Endothelial cell of umbilical vein (primary cell): Measurements from ENCODE around the gene PROCR. TPM values are rescaled to one million over a fixed set of nuclear protein-coding genes. Genes with fewer than 3 reads are reported as not detected.

ENCODE experiments used
- BruUV-seq: library from RNA; stranded (reverse); fragments of 400-500 nt; replicated peaks from 2 replicates; lab custom pipeline; 2021; lab: Mats Ljungman, UMichigan
- CTCF ChIA-PET: fragments of 300-600, 350-600 bp; sonication (Branson Sonifier 250); formaldehyde crosslinking; loops from one replicate; lab custom pipeline; 2021; ENCODE audit warnings: antibody characterized with exemption, inconsistent platforms; lab: Charles Lee
- POLR2A ChIA-PET: fragments of 300-600, 350-600 bp; sonication (Branson Sonifier 250); formaldehyde crosslinking; loops from one replicate; lab custom pipeline; 2021; ENCODE audit warnings: antibody characterized with exemption, inconsistent platforms; lab: Charles Lee
- DNase-seq: peaks from one replicate; pipeline ENCODE4 v3.0.0-alpha.2; 2011; ENCODE audit warnings: low read depth, low spot score
- FAIRE-seq: peaks from 2 replicates; lab custom pipeline; 2011; peaks lifted over from hg19 to GRCh38; lab: Jason Lieb, UNC
- H2AFZ ChIP-seq: 2 replicates; pipeline ENCODE4 v1.6.0; 2012; ENCODE audit warnings: low read depth, low read length, control low read depth, inconsistent platforms
- H3K27ac ChIP-seq: 2 replicates; pipeline ENCODE4 v1.5.1; 2011; ENCODE audit warnings: low read depth, mild to moderate bottlenecking, control low read depth, low read length, moderate library complexity; ENCODE audit not compliant: insufficient read depth
- H3K27me3 ChIP-seq, 2 experiments: 2 replicates each; pipeline versions ENCODE4 v1.6.0 to v1.6.1; 2011; ENCODE audit warnings: low read length in 2 of 2, mixed read lengths in 1 of 2; ENCODE audit not compliant: control insufficient read depth in 2 of 2, insufficient read depth in 2 of 2
- H3K36me3 ChIP-seq, 2 experiments: 2 replicates in 1 of 2; 3 replicates in 1 of 2; pipeline ENCODE4 v1.5.1; 2011; ENCODE audit warnings: low read length in 2 of 2, mild to moderate bottlenecking in 1 of 2, moderate library complexity in 1 of 2; ENCODE audit not compliant: control insufficient read depth in 2 of 2, insufficient read depth in 2 of 2; ENCODE audit errors: extremely low read depth in 1 of 2
- H3K4me1 ChIP-seq: 3 replicates; pipeline ENCODE4 v1.5.1; 2011; ENCODE audit warnings: mild to moderate bottlenecking, low read length; ENCODE audit not compliant: control insufficient read depth, insufficient read depth; ENCODE audit errors: extremely low read depth
- H3K4me2 ChIP-seq: 2 replicates; pipeline ENCODE4 v1.6.1; 2011; ENCODE audit warnings: low read length, control low read depth, mixed read lengths; ENCODE audit not compliant: insufficient read depth
- H3K4me3 ChIP-seq, 3 experiments: fragments of 200-600 bp in 1 of 3; sonication (generic), shearing (Covaris generic) in 1 of 3; replicated peaks in 1 of 3; 2 replicates each; pipeline ENCODE4 v1.5.1; 2011 to 2016; ENCODE audit warnings: control low read depth in 3 of 3, low read length in 3 of 3, mild to moderate bottlenecking in 2 of 3, inconsistent platforms in 1 of 3, low read depth in 1 of 3, moderate library complexity in 1 of 3; ENCODE audit not compliant: insufficient read depth in 1 of 3
- H3K79me2 ChIP-seq: 2 replicates; pipeline ENCODE4 v1.6.0; 2012; ENCODE audit warnings: low read length, inconsistent platforms; ENCODE audit not compliant: control insufficient read depth, insufficient read depth
- H3K9ac ChIP-seq: replicated peaks from 2 replicates; pipeline ENCODE3; 2011; ENCODE audit warnings: low read length, control low read depth; ENCODE audit not compliant: insufficient read depth; ENCODE audit errors: extremely low read depth
- H3K9me1 ChIP-seq: replicated peaks from 3 replicates; pipeline ENCODE4 v1.6.0; 2011; ENCODE audit warnings: mild to moderate bottlenecking, low read length; ENCODE audit not compliant: control insufficient read depth, insufficient read depth; ENCODE audit errors: extremely low read depth
- H3K9me3 ChIP-seq: replicated peaks from 2 replicates; pipeline ENCODE4 v1.5.1; 2012; ENCODE audit warnings: low read length, inconsistent platforms; ENCODE audit not compliant: control insufficient read depth, insufficient read depth
- H4K20me1 ChIP-seq: replicated peaks from 2 replicates; pipeline ENCODE3; 2011; ENCODE audit warnings: mild to moderate bottlenecking, low read length; ENCODE audit not compliant: control insufficient read depth, insufficient read depth; ENCODE audit errors: extremely low read depth
- EZH2 ChIP-seq: IDR thresholded peaks from 2 replicates; pipeline ENCODE4 v1.6.1; 2012; ENCODE audit warnings: borderline replicate concordance, low read depth, mild to moderate bottlenecking, moderate library complexity, low read length, inconsistent platforms; ENCODE audit not compliant: severe bottlenecking
- GATA2 ChIP-seq: IDR thresholded peaks from 2 replicates; pipeline ENCODE4 v1.7.0; 2011; ENCODE audit warnings: low read depth, mild to moderate bottlenecking, moderate library complexity, mixed read lengths, low read length; ENCODE audit not compliant: insufficient read length, insufficient read depth
- JUN ChIP-seq: IDR thresholded peaks from 2 replicates; pipeline ENCODE4 v1.6.1; 2011; ENCODE audit warnings: borderline replicate concordance, low read depth; ENCODE audit not compliant: insufficient read length, insufficient read depth
- MYC ChIP-seq: IDR thresholded peaks from one replicate; pipeline ENCODE4 v1.6.1; 2011; ENCODE audit warnings: mild to moderate bottlenecking, low read depth, low read length
- POLR2A ChIP-seq: IDR thresholded peaks from 2 replicates; pipeline ENCODE4 v1.6.1; 2012; ENCODE audit warnings: low read depth, mild to moderate bottlenecking, control low read depth, low read length
- POLR2AphosphoS5 ChIP-seq: IDR thresholded peaks from 2 replicates; pipeline ENCODE4 v1.6.1; 2012; ENCODE audit warnings: low read depth, mild to moderate bottlenecking, control low read depth, low read length, moderate library complexity; ENCODE audit not compliant: insufficient read depth
- dilution Hi-C: fragments of 300-500 bp; cut with MboI; formaldehyde crosslinking; loops from one replicate; pipeline ENCODE4 v1.15.0; 2019; ENCODE audit warnings: low sequenced_read_pairs; ENCODE audit not compliant: extremely low pct_ligation_motif_present
- intact Hi-C: fragments of 100-400 bp; cut with micrococcal nuclease; formaldehyde crosslinking; loops from one replicate; pipeline ENCODE4 v1.10.0; 2022
- polyA plus RNA-seq, 4 experiments: library from polyadenylated mRNA; depleted of rRNA in 3 of 4; stranded (reverse) in 3 of 4; unstranded in 1 of 4; fragments of >200 nt; gene quantifications; 2 replicates each; pipeline versions ENCODE4 v1.2.1 to v1.2.3, GENCODE V29; 2011 to 2012; ENCODE audit warnings: missing spikeins in 1 of 4
- total RNA-seq: library from RNA; stranded (reverse); gene quantifications from 2 replicates; pipeline ENCODE4 v1.2.3, GENCODE V29; 2021
- TF ChIP-seq, protein P1 (sequence below): IDR thresholded peaks from 2 replicates; pipeline ENCODE4 v1.6.1; 2011; ENCODE audit not compliant: insufficient read depth, insufficient read length
- TF ChIP-seq, protein P2 (sequence below), 2 donors: IDR thresholded peaks; 1 replicate in 1 of 2; 2 replicates in 1 of 2; pipeline ENCODE4 v1.5.1; 2011; ENCODE audit warnings: low read length in 2 of 2, mild to moderate bottlenecking in 2 of 2, moderate library complexity in 2 of 2, control low read depth in 1 of 2, inconsistent platforms in 1 of 2, low read depth in 1 of 2; ENCODE audit not compliant: insufficient read depth in 1 of 2; ENCODE audit errors: extremely low read depth in 1 of 2

The PROCR gene
- total and polyA plus RNA-seq, 2 donors (not counting 3 experiments of a cell fraction or from before 2014, with no cell fraction given) = 251 to 376 TPM

DNA sequence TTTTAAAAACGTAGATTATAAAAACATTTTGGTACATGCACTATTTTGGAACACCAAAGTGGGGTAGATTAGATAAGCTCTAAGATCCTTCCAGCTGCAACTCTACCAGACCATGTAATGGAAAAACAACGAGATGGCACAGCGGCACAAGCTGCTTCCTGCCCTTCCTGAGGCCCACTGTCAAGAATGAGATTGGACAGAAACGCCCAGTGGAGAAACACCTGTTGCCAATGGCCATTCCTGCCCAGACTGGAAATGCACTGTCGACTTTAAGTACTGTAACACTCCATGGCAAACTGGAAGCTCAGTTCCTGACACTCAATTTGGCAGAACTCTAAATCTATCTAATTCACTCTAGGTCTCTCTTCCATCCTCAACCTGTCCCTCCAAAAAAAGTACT, 46.1 kb upstream of the PROCR start:
- no TSS peak for BruUV-seq
- Histone ChIP-seq H3K9ac (no peak overlapping the region), H3K36me3 (peaks cover 4 to 7% of the 10 kb centered on the region in 2 experiments), H3K9me3 (no peaks in the 10 kb centered on the region), H2AFZ (no peak overlapping the region), H4K20me1 (no peaks in the 10 kb centered on the region), H3K27ac (no peak overlapping the region), H3K4me1 (peaks cover 45% of the 10 kb centered on the region), H3K4me2 (no peak overlapping the region), H3K79me2 (no peaks in the 10 kb centered on the region), H3K9me1 (no peaks in the 10 kb centered on the region), H3K4me3 (no peak overlapping the region), H3K27me3 (no peaks in the 10 kb centered on the region)
- dilution Hi-C loops (no loop called here), intact Hi-C loops (no loop called here)
- TF ChIP-seq, protein P1, sequence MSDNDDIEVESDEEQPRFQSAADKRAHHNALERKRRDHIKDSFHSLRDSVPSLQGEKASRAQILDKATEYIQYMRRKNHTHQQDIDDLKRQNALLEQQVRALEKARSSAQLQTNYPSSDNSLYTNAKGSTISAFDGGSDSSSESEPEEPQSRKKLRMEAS = no peak
- TF ChIP-seq POLR2AphosphoS5 (no peak), JUN (no peak), EZH2 (no peak), POLR2A (no peak), GATA2 (no peak), MYC (no peak)
- TF ChIP-seq, protein P2, sequence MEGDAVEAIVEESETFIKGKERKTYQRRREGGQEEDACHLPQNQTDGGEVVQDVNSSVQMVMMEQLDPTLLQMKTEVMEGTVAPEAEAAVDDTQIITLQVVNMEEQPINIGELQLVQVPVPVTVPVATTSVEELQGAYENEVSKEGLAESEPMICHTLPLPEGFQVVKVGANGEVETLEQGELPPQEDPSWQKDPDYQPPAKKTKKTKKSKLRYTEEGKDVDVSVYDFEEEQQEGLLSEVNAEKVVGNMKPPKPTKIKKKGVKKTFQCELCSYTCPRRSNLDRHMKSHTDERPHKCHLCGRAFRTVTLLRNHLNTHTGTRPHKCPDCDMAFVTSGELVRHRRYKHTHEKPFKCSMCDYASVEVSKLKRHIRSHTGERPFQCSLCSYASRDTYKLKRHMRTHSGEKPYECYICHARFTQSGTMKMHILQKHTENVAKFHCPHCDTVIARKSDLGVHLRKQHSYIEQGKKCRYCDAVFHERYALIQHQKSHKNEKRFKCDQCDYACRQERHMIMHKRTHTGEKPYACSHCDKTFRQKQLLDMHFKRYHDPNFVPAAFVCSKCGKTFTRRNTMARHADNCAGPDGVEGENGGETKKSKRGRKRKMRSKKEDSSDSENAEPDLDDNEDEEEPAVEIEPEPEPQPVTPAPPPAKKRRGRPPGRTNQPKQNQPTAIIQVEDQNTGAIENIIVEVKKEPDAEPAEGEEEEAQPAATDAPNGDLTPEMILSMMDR (IDR thresholded peaks at IDR 0.05; ENCODE audit: extremely low read depth in 1 of 2, insufficient read depth in 1 of 2, low read depth in 1 of 2, low read length in 2 of 2) = no peak
- ChIA-PET CTCF (interaction anchor here (0.6 to 2.1 kb wide), 6 partner anchors 9 to 138 kb away, joined by 3 to 12 read pairs (median 5); no protein-coding TSS in a partner anchor), POLR2A (no interaction called here)
- DNase-seq (no peak), FAIRE-seq (no peak)
